WI38 (cell line): ENCODE measurements around the gene LAPTM5.

Experiments used
- H3K4me3 ChIP-seq: 2 replicates; pipeline ENCODE4 v1.5.1; 2011; ENCODE audit warnings: low read depth, mild to moderate bottlenecking, control low read depth, low read length
- TF ChIP-seq, protein P1 (sequence below): IDR thresholded peaks from 2 replicates; pipeline ENCODE4 v1.5.1; 2012; ENCODE audit warnings: low read depth, mild to moderate bottlenecking, control low read depth, low read length

Gene LAPTM5

DNA sequence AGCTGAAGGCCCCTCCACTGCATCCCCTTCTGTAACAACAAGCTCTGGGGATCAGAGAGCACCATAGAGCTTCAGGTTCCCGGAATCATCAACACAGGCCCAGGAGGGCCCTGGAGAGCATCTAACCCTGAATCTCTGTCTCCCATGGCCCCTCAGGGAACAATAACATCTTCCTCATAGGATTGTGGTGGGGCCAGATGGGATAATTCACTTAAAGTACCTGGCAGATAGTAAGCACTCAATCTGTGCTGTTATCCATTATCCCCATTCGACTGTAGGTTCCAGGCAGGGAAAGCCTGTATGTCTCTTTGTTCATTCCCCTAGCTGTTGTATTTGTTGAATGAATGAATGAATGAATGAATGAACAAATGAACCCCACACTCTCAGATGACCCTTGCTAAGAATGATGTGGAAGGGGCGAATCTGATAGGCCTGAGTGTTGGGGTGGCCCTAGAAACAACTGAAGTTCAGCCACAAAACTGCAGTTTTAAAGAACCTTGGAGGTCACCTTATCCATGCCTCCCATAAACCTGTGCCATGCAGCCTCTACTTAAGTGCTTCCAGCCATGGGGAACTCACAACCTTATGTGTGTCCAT is 14.5 kb downstream of the LAPTM5 start:
- no peak overlapping the region for H3K4me3 ChIP-seq
- TF ChIP-seq, protein P1, sequence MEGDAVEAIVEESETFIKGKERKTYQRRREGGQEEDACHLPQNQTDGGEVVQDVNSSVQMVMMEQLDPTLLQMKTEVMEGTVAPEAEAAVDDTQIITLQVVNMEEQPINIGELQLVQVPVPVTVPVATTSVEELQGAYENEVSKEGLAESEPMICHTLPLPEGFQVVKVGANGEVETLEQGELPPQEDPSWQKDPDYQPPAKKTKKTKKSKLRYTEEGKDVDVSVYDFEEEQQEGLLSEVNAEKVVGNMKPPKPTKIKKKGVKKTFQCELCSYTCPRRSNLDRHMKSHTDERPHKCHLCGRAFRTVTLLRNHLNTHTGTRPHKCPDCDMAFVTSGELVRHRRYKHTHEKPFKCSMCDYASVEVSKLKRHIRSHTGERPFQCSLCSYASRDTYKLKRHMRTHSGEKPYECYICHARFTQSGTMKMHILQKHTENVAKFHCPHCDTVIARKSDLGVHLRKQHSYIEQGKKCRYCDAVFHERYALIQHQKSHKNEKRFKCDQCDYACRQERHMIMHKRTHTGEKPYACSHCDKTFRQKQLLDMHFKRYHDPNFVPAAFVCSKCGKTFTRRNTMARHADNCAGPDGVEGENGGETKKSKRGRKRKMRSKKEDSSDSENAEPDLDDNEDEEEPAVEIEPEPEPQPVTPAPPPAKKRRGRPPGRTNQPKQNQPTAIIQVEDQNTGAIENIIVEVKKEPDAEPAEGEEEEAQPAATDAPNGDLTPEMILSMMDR, result no peak

DNA sequence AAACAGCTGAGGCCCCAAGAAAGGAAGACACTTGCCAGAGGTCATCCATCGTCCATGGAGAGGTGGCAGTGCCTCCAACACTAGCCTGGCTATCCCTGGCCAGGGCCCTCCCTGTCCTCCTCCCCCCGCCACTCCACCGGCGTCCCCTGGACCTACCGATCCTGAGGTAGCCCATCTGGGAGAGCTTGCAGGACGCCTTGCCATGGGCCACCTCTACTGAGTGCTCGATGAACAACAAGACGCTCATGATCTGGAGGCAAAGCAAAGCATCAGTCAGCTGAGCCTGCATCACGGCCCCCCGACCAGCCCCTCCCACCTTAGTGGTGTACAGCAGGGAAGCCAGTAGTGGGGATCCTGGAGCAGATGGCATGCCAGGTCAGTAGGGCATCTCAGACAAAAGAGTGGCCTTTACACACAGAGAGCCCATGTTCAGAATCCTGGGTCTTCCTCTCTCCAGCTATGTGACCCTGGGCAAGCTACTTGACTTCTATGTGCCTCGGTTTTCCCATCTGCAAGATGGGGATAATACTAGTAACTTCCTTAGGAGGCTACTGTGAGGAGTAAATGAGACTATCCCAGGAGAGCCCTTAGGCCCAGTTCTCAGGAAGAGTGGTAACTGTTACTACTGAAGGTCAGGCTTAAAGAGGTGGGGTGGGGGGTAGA is 15.1 kb downstream of the LAPTM5 start:
- H3K4me3 ChIP-seq, result no peak overlapping the region
- TF ChIP-seq, protein P1, result no peak

DNA sequence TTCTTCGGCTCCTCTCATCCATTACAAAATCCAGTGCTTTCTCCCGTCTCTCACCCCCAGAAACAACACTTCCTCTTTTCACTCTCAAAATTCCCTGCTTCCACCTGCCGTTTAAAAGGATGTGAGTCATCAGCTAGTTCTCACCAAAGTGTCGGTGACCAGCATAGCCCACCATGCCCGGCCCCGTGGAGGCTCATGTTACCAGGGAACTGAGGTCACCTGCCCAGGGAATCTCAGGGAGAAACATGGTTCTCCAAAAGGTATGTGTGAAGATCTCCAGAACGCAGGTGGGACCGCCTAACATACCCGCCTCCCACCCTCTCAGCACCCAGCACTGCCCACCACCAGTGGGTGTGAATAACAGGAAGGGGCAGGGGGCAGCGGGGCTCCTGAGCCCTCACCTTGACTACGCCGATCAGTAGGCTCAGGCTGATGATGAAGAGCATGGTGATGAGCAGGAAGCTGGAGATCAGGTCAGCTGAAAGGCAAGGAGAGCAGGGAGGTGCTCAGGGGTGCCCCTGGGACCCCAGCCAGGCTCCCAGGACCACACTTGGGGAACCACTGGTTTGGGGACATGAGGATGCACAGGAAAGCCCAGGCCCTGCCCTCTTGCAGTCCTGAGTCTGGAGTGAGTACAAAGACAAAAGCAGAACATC is 16.2 kb downstream of the LAPTM5 start:
- no peak overlapping the region for H3K4me3 ChIP-seq
- TF ChIP-seq, protein P1, result no peak

DNA sequence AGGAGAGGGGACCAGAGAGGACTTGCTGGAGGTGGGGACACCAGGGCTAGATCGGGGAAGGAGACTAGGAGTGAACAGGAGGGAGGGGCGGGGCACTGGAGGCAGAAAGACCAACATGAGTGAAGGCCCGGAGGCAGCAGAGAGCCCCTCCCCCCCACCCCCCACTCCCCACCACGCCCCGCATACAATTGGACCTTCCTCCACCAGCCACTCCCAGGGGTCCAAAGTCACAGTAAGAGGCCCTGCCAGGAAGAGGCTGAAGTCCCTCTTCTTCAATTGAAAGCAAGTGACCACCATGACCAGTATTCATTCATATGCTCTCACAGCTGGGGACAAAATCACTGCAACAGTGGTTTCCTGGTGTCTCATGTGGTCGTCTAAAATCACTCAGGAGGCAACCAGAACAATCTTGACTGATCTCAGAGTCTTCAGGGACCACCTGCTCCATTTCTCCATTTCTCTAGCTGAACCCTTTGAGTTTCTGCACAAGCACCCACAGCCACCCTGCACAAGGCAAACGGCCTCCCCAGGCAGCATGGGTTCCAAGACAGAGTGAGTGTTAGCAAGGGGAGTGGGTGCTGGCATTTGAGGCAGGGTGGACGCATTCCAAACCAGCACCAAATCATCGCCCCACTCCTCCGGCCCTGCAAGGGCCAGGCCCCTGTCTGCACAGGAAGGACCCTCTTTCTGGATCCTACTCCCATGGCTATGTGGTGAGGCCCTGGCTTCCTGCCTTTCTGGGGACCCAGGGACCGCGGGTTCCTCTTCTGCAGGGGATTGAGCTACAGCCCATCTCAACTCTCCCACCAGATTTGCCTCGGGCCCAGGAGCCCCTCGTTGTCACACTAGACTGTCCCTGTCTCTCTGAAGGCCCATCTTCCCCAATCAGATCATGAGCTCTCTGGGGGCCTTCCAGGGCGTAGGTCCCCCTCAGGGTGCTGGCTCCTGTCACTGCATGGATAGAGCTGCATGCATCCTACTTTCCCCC is 17.0 kb downstream of the LAPTM5 start:
- no peak overlapping the region for H3K4me3 ChIP-seq
- TF ChIP-seq, protein P1, result no peak

- TF ChIP-seq, protein P1, result no peak
Measured at GRCh38 chr1:30739601-30740000, 18.0 kb downstream of the LAPTM5 start.

GRCh38 chr1:30738715-30739559 is 18.6 kb downstream of the LAPTM5 start:
- H3K4me3 ChIP-seq, result no peak overlapping the region
- TF ChIP-seq, protein P1, result no peak

More at GRCh38 chr1:30739601-30740000, 18.0 kb downstream of the LAPTM5 start:
- no peak overlapping the region for H3K4me3 ChIP-seq
